Nephron (organoid): Measurements from ENCODE around the gene MTCH2.
A peak's percentile ranks its signal among the peaks of the same experiment; 100 is the strongest.
"Not testable (repeated sequence)": the region's sequence is repeated elsewhere in the genome, so short reads cannot be mapped to it uniquely, and the experiment has no call there.

Experiments used
- H3K27ac Mint-ChIP-seq, 3 experiments: 2 replicates each; pipeline ENCODE4 v1.8.0; 2020; ENCODE audit warnings: mixed read lengths in 3 of 3, mild to moderate bottlenecking in 2 of 3, moderate library complexity in 1 of 3
- H3K27me3 Mint-ChIP-seq: 2 replicates; pipeline ENCODE4 v1.8.0; 2021; ENCODE audit warnings: low read depth, mild to moderate bottlenecking, moderate library complexity, mixed read lengths
- H3K36me3 Mint-ChIP-seq: 2 replicates; pipeline ENCODE4 v1.8.0; 2020; ENCODE audit warnings: low read depth, mixed read lengths
- H3K4me1 Mint-ChIP-seq: 2 replicates; pipeline ENCODE4 v1.8.0; 2020; ENCODE audit warnings: mixed read lengths
- H3K4me3 Mint-ChIP-seq, 3 experiments: 2 replicates each; pipeline ENCODE4 v1.8.0; 2020; ENCODE audit warnings: mild to moderate bottlenecking in 3 of 3, mixed read lengths in 3 of 3, moderate library complexity in 2 of 3
- H3K9me3 Mint-ChIP-seq: 2 replicates; pipeline ENCODE4 v1.8.0; 2020; ENCODE audit warnings: mixed read lengths
- CTCF ChIP-seq, 3 experiments: fragments of 200-600 bp; sonication (generic); IDR thresholded peaks; one replicate each; pipeline ENCODE4 v1.5.0; 2021; ENCODE audit warnings: antibody characterized with exemption in 3 of 3; ENCODE audit not compliant: unreplicated experiment in 3 of 3

The MTCH2 gene

GRCh38 chr11:47667555-47667954 is 25.2 kb upstream of the MTCH2 start:
- TF ChIP-seq CTCF (IDR thresholded peaks at IDR 0.05; ENCODE audit: unreplicated experiment in 3 of 3), result no peak
- H3K4me1 Mint-ChIP-seq, result peaks cover 13% of the 10 kb centered on the region
- no peak overlapping the region for H3K4me3 Mint-ChIP-seq
- H3K9me3 Mint-ChIP-seq, result no peaks in the 10 kb centered on the region
- no peaks in the 10 kb centered on the region for H3K36me3 Mint-ChIP-seq
- no peaks in the 10 kb centered on the region for H3K27me3 Mint-ChIP-seq
- H3K27ac Mint-ChIP-seq, result peak overlapping the region; percentile 81 to 87 (median 83)

- Mint-ChIP-seq H3K27ac (peak overlapping the region; percentile 81 to 87 (median 83)), H3K36me3 (no peaks in the 10 kb centered on the region), H3K4me3 (no peak overlapping the region), H3K4me1 (peaks cover 13% of the 10 kb centered on the region), H3K27me3 (no peaks in the 10 kb centered on the region), H3K9me3 (no peaks in the 10 kb centered on the region)
- TF ChIP-seq CTCF (IDR thresholded peaks at IDR 0.05; ENCODE audit: unreplicated experiment in 3 of 3), result no peak
These were observed 24.8 kb upstream of the MTCH2 start for GRCh38 chr11:47667135-47667534.

GRCh38 chr11:47664936-47665335 is 22.6 kb upstream of the MTCH2 start:
- H3K27ac Mint-ChIP-seq, H3K27me3 Mint-ChIP-seq, H3K36me3 Mint-ChIP-seq, H3K4me3 Mint-ChIP-seq, H3K9me3 Mint-ChIP-seq: not testable (repeated sequence)
- H3K4me1 Mint-ChIP-seq, result peaks cover 13% of the 10 kb centered on the region

- Mint-ChIP-seq H3K27ac (no peak overlapping the region), H3K27me3 (no peaks in the 10 kb centered on the region), H3K9me3 (no peaks in the 10 kb centered on the region), H3K36me3 (no peaks in the 10 kb centered on the region), H3K4me3 (no peak overlapping the region), H3K4me1 (peaks cover 5% of the 10 kb centered on the region)
- no peak for TF ChIP-seq CTCF (IDR thresholded peaks at IDR 0.05; ENCODE audit: unreplicated experiment in 3 of 3)
These were observed 18.9 kb upstream of the MTCH2 start for GRCh38 chr11:47661245-47661644.

GRCh38 chr11:47659276-47659675 is 16.9 kb upstream of the MTCH2 start:
- no peak for TF ChIP-seq CTCF (IDR thresholded peaks at IDR 0.05; ENCODE audit: unreplicated experiment in 3 of 3)
- Mint-ChIP-seq H3K4me3 (no peak overlapping the region), H3K4me1 (peaks cover 5% of the 10 kb centered on the region), H3K9me3 (no peaks in the 10 kb centered on the region), H3K36me3 (no peaks in the 10 kb centered on the region), H3K27ac (peak overlapping the region in 2 of 3 experiments; percentile 76 to 78), H3K27me3 (no peaks in the 10 kb centered on the region)

- peaks cover 10% of the 10 kb centered on the region for H3K4me1 Mint-ChIP-seq
- peaks cover 9% of the 10 kb centered on the region for H3K9me3 Mint-ChIP-seq
- H3K36me3 Mint-ChIP-seq, result no peaks in the 10 kb centered on the region
- H3K27ac Mint-ChIP-seq, result no peak overlapping the region
- no peak overlapping the region for H3K4me3 Mint-ChIP-seq
- no peak for TF ChIP-seq CTCF (IDR thresholded peaks at IDR 0.05; ENCODE audit: unreplicated experiment in 3 of 3)
- no peaks in the 10 kb centered on the region for H3K27me3 Mint-ChIP-seq
These were observed 14.0 kb upstream of the MTCH2 start for GRCh38 chr11:47656260-47656885.
